HG03103 (cell line): Measurements from ENCODE around the gene PTGR1.

Source experiments
- ATAC-seq: cut with Tn5 transposase; IDR thresholded peaks from one replicate; pipeline ENCODE4 v1.9.1; 2021; ENCODE audit warnings: low read depth; ENCODE audit not compliant: unreplicated experiment

The PTGR1 gene

DNA sequence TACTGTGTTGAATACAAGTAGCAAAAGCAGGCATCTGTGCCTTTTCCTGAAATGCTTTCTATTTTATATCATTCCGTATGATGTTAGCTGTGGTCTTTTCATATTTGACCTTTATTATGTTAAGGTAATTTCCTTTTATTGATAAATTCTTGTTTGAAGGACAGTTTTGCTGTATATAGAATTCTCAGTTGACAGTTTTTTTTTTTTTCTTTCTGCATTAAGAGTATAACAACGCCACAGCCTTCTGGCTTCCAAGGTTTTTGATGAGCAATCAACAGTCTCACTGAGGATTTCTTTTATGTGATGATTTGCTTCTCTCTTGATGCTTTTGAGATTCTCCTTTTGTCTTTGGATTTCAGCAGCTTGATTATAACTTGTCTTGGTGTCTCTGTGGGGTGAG lies 50.8 kb downstream of the PTGR1 start:
- no peak for ATAC-seq

DNA sequence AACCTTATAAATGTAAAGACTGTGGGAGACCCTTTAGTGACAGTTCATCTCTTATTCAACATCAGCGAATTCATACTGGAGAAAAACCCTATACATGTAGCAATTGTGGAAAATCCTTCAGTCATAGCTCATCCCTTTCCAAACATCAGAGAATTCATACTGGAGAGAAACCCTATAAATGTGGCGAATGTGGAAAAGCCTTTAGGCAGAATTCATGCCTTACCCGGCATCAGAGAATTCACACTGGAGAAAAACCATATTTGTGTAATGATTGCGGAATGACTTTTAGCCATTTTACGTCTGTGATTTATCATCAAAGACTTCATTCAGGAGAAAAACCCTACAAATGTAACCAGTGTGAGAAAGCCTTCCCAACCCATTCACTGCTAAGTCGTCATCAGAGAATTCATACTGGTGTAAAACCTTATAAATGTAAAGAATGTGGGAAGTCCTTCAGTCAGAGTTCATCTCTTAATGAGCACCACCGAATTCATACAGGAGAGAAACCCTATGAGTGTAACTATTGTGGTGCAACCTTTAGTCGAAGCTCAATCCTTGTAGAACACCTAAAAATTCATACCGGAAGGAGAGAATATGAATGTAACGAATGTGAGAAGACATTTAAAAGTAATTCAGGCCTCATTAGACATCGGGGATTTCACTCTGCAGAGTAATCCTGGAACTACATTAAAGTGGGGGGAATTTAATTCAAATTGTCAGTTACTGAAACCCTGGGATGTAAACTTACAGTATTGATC lies 56.8 kb downstream of the PTGR1 start:
- ATAC-seq = no peak

- no peak for ATAC-seq
These were observed 66.2 kb downstream of the PTGR1 start for GRCh38 chr9:111533099-111533790.

- no peak for ATAC-seq
These were observed 67.7 kb downstream of the PTGR1 start for GRCh38 chr9:111531716-111532115.

DNA sequence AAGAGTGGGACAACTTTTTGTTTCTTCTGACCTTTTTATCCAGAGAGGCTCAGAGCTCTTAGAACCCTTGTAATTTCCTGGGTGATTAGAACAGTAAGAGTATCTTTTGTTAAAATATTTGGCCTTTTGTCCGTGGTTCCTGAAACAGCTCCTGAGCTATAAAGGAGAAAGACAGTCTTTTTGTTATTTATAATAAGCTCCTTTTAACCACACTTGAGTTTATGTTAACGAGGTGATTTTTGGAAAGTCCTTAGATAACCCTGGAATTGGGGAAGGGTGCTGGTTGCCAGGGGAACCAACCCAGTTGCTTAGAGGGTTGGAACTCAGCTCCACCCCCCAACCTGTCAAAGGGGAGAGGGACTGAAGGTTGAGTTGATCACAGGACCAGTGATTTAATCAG lies 69.7 kb downstream of the PTGR1 start:
- ATAC-seq = no peak

- ATAC-seq = no peak
These were observed 72.1 kb downstream of the PTGR1 start for GRCh38 chr9:111527347-111527746.

DNA sequence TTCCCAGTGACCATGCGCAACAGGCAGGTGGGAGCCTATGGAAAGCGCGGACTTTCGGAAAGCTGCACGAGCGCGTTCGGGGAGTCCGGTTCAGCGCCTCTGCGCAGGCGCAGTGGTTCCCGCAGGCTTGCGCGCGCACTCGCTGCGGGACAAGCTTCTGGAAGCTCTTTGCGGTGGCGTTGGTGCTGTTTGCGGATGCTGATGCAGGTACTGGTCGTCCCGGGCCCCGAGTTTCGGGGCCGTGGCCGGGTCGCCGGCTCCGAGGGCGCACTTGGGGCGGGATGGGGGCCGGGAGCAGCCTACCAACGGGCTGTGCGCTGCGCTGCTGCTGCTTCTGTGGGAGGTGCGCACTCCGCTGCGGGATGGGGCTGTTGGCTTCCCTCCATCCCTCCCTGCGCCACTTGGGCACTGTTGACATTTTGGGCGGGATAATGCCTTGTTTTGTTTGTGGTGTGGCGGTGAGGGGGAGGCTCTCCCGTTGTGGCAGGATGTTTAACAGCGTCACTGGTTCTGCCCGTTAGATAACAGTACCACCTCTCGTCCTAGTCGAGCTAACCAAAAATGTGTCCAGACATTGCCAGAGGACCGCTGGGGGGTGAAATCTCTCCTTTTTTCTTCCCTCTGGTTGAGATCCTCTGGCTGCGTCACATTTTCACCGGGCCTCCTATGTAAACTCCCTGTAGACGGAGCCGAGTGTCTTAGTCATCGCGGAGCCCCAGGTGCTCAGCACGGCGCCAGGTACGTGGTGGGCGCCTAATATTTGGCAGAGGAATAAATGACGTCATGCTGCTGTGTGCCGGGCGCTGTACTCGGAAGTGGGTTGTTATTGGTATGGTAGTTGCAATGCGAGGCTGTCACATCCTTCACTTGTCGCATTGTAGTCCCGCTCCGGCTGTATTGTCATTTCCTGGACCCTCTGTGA lies 74.1 kb downstream of the PTGR1 start, which contains the start of gene ZNF483:
Gene ZNF483, plus strand, starts transcription at position 124 of the 922 bp plus-strand sequence. CDS start 2,217 bp downstream, outside the sequence.
- peak; percentile 53 for ATAC-seq

DNA sequence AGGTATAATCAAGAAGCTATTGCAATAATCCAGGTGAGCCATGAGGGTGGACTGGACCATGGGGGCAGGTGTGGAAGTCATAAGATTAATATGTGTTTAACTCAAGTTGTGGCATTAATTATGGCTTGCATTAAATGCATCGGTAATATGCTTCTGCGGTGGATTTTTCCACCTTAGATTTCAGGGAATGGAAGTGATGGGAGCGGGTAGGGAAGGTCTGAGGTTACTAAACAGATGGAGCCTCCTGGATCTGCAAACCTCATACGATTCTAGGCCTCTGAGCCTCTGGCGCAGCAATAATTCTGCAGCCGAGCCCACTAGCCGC lies 74.8 kb downstream of the PTGR1 start:
- ATAC-seq = no peak

DNA sequence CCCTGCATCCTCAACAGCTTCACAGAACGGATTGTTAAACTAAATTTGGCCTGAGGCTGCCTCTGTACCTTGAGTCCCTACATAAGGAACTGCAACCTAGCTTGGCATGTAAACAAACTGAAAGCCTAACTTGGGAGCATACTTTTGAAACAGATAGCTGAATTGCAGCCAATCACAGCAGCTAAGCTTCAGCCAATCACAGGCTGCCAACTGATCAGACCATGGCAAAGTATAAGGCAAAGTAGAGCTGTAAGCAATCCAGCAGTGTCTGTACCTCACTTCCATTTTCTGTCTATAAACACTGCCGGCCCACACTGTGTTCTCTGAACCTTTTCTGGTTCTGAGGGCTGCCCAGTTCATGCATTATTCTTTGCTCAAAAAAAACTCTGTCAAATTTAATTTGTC lies 83.4 kb downstream of the PTGR1 start:
- ATAC-seq = no peak

DNA sequence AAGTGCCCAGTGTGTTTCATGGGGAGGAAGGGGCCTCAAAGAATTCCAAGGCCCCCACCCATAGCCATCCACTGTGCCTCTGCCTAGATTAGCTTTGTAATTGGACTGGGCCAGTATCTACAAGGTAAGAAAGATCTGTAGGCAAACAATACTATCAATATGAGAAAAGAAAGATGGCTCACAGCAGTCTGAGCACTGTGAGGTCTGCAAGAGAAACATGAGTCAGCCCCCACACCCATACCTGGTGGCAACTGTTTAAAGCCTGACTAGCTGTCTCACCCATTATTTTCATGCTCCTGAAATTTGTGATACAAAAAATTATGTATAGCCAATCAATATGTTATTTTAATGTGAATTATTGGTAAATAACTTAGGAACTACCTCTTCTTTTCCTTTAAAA lies 84.5 kb downstream of the PTGR1 start:
- ATAC-seq = no peak
